GM18858 (cell line): ENCODE measurements around the gene MINAR1.
"Not testable (repeated sequence)": the region's sequence is repeated elsewhere in the genome, so short reads cannot be mapped to it uniquely, and the experiment has no call there.

ENCODE experiments used
- ATAC-seq: cut with Tn5 transposase; IDR thresholded peaks from one replicate; pipeline ENCODE4 v1.9.1; 2021; ENCODE audit not compliant: unreplicated experiment

Gene MINAR1, protein sequence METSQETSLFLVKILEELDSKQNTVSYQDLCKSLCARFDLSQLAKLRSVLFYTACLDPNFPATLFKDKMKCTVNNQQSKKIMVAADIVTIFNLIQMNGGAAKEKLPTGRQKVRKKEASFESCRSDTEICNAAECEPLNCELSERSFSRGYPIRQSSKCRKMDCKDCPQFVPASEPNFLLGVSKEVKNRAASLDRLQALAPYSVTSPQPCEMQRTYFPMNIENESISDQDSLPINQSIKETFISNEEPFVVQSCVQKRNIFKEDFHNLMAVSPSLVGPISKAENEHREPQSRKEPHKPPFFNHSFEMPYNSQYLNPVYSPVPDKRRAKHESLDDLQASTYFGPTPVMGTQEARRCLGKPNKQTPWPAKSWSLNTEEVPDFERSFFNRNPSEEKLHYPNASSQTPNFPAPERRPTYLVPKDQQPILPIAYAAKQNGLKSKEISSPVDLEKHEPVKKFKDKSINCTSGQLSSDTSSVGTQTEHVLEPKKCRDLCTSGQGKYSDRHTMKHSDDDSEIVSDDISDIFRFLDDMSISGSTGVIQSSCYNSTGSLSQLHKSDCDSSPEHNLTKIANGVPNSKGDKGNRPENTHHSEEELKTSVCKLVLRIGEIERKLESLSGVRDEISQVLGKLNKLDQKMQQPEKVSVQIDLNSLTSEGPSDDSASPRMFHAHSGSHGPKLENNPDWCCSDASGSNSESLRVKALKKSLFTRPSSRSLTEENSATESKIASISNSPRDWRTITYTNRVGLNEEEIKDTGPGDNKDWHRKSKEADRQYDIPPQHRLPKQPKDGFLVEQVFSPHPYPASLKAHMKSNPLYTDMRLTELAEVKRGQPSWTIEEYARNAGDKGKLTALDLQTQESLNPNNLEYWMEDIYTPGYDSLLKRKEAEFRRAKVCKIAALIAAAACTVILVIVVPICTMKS

DNA sequence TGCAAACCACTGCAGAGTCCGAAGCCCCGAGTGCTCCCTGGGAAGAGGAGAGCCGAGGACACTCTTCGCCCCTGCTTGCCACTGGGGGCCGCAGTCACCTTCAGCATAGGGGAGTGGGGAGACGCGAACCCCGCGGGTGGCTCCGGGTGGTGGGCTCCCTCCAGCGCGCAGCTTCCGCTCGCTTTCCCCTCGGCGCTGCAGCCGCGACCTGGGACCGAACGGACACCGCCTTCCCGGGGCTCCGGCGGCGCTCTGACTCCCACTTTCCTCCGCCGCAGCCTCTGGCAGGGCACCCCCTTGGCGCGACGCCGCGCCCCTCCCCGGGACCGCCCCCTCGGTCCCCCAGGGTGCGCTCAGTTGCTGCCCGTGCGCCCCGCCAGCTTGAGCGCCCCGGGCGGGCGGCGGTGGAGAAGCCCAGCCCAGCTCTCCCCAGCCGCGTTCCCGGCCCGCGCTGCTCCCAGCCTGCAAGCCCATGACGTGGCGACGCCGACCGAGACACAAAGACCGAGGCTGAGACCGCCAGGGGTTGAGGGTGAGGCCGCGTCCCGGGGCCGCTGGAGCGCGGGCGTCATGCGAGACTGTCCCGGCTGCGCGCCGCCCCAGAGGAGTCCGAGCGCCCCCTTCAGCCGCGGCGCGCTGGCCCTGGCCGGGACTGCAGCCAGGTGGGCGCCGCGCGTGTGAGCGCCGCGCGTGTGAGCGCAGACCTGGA is at the start of gene MINAR1:
MINAR1 (plus strand) TSS at position 701 of the 709 bp plus-strand sequence. CDS start 23,812 bp downstream, outside the sequence.
- ATAC-seq, result no peak

DNA sequence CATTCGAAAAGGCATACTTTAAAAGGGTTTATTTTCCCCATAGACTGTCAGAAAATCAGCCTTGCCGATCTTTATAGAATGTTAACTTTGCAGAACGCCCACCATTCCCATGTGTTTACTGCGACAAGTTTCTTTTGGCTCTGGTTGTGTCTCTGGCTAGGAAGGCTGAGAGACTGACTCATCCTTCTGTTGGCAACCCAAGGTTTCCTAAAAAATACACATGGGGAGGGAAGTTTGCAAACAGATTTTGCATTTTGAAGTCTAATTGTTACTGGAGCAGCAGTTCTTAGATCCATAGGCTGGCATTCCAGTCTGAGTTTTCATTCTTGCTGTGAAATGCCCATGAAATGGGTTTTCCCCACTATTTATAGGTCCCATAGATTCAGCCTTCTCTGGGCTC is 37.9 kb upstream of the MINAR1 start:
- ATAC-seq, result no peak

DNA sequence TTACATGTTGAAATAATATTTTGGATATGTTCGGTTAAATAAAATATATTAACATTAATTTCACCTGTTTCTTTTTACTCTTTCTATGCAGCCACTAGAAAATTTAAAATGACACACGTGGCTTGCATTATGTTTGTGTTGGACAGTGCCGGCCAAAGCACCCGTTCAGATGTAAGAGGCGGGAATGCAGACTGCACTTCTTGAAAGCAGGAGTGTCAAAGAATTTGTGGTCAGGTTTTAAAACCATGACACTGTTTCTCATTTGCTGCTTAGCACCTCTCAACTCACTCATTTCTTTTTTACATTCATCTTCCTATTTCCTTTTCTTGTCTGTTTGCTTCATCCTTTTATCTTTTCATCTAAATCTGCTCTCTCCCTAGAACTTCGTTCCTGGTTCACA is 35.3 kb upstream of the MINAR1 start:
- ATAC-seq, result no peak

DNA sequence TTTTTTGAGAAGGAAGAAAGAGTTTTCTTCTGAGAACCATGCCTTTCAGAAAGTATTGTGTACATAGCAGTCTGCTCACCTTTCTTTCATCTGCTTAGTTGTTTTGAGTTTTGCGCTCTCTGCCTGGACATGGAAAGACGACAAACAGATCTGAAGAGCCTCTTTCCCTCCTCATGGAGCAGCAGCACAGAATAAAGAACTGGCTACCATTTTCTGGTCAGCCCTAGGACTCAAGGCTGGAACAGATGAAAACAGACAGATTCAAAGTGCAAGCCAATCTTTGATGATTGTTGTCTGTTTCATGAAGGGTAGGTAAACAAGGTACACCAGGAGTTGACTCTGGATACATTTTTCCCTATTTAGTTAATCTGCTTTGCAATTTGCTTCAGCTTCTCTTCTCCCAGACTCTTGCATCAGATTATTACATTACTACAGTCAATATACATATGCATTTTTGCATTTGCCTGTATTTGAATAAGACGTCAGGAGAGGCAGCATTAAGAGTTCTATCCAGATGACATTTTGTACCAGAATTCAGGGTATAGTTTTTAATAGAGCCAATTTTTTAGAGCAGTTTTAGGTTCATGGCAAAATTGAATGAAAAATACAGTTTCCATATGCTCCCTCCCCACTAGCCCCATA is 34.7 kb upstream of the MINAR1 start:
- ATAC-seq, result no peak

DNA sequence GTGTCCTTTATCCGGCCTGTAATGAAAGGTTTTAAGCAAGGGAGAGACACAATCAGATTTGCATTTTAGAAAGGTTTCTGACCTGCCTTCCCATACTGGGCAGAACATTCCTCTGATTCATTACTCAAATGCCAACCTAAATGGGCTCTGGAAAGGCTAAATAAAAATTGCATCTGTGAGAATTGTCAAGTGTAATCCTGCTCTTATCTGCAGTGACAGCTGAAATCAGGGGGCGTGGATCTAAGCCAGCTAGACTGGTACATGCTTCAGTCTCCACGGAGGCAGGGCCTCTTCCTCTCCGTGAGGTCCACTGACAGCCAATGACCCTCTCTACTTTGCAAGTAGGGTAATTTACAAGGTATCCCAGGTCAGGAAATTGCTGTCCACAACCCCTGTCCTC is 32.5 kb upstream of the MINAR1 start:
- ATAC-seq, result no peak

DNA sequence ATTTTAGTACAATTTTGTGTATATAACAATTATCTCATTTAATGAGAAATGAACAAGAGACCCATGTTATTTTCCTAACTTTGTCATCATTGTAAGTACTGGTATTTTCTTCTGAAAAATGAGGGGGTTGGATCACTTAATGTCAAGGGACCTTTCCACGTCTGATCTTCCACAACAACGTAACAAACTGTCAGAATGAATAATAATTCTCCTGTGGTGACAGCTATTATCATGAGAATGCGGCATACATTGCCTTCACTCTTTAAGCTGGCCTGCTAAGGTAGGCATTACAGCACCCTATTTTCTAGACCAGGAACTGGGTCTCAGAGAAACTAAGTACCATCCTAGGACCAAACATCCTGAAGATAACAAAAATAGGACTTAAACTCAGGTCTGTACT is 31.5 kb upstream of the MINAR1 start:
- no peak for ATAC-seq

DNA sequence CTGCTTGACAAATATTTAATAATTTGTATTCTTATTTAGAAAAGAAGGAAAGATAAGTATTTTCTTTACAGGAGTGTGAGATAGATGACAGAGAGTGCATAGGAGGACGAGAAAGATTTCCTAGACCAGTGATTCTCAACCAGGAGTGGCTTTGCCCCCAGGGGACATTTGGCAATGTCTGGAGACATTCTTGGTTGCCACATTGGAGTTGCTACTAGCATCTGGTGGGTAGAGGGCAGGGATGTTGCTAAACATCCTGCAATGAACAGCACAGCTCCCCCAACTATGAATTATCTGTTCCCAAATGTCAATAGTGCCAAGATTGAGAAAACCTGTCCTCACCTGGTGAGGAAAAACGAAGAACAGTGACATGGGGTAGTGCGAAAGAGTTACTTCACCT is 30.8 kb upstream of the MINAR1 start:
- no peak for ATAC-seq

DNA sequence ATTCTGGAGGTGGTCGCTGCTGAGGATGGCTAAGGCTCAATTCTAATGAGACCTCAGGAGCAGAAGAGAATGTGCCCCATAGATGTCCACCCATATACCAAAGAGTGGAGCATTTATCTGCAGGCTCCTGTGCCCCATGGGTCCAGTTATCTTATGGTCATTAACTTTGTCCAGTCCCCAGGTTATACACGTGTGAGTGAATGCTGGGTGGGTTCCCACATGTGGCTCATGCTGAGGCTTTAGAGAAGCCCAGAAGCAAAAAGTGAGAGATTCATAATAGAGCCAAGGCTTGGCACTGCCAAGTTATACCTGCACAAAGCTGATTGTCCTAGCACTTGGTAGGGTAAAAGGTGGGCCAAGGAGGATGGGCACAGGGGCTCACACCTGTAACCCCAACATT is 30.0 kb upstream of the MINAR1 start:
- ATAC-seq, result no peak

DNA sequence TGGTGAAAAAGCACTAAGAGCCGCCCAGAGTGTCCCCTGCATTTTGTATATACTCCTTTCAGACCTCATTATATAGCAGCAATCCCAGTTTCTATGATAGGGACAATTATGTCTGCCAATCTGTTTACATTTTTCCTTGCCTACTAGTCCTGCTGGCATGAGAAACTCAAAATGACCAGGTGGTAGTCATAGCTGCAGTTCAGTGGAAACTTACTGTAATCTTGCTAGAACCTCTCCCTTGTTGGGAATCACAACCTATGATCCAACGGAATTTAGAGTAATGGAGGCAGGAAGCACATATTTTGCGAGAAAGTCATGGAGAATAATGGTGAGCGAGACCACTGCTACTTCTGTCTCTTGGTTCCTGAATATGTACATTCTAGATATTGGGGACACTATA is 28.6 kb upstream of the MINAR1 start:
- no peak for ATAC-seq

DNA sequence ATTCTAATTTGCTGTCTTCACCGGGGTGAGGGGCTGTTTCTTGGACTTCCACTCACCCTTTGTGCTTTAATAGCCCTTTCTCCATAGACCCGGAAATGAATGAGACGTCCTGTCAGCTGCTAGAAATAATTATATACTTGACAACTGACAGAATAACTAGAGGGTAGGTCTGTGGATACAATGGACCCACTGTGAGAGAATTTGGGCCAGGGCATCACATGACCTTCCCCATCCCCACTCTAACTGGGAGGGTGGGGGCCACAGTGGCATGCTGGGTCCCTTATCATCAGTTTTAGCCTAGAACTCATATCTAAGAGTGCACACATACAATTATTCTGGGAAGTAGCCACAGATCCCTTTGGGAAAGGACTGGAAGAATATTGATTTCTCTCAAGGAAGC is 25.9 kb upstream of the MINAR1 start:
- no peak for ATAC-seq

DNA sequence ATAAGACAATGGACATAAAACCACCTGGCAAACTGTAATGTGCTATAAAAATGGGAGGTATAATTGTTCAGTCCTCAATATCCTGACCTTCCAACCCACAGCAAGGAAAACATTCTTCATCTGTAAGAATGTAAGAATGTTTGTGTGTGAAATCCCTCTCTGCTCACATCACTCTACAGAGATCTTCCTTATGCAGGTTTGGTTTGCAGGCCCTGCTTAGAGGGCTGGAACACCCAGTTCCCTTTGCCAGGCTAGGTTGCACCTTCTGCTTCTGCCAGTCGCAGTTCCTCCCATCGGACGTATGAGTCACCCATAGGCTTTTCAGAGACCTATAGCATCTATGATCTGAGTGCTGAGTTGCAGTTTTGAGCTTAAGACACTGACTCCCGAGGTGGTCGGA is 24.1 kb upstream of the MINAR1 start:
- ATAC-seq, result no peak

DNA sequence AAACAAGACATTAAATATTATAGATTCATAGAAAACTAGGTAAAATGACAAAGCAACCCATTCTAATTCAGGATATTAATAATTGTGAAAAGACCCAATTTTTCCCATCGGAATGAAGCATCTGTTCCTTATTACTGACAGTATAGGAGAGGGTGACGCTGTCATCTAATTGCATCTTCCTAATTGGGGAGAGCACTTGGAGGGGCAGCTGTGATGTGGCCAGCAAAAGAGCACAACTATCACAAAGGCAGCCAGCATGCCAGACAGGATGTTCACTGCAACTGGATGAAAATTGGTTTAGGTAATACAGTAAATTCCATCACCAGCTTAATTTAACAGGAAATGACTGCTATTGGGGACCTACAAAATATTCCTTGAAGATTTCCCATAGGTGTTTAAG is 21.9 kb upstream of the MINAR1 start:
- no peak for ATAC-seq

DNA sequence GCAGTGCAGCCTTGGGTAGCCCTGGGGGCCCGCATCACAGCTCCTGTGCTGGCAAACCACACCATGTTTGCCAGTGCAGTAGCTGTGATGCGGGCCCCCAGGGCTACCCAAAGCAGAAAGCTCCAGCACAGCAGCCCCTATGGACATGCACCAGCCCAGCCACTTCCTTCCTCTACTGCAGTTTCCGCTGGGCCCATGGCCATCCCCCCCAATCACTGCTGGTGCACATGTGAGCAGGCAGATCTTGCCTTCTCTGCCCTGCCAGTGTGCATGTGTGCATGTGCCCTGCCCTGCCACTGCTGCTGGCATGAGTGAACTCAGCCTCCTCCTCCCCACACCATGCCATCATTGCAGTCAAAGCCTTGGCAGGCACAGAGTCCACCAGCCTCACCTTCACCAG is 20.1 kb upstream of the MINAR1 start:
- no peak for ATAC-seq

DNA sequence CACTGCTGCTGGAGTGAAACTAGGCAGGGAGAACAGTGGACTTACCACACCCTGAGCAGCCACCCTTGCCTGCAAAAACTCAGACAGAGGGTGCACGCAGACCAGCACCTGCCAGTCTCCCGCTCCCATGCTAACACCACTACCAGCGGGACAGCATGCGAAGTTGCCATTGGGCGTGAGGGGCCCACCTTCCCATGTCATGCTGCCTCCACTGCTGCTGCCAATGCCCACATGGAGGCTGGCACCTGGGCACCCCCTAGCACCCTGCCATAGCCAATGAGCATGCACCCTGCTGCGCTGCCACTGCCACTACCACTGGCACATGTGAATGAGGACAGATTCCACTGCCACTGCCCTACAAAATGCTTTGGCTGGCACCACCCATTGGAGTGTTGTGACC is 19.7 kb upstream of the MINAR1 start:
- no peak for ATAC-seq

DNA sequence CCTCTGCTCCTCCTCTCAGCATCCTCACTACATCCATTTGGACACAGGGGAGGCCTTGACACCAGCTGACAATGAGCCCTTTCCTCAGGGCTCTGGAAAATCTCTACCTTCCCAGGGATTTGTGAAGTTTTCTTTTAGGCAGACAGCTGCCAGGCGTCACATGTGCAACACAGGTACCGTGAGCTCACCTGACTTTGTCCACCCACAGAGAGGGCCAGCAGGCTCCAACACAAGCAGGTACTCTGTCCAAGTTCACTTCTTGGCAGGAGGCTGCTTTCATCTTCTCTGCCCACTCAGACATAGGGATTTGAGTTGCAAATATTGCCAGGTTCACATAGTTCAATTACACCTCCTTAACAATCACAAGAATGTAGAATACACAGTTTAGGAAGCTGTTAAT is 15.3 kb upstream of the MINAR1 start:
- ATAC-seq, result no peak

DNA sequence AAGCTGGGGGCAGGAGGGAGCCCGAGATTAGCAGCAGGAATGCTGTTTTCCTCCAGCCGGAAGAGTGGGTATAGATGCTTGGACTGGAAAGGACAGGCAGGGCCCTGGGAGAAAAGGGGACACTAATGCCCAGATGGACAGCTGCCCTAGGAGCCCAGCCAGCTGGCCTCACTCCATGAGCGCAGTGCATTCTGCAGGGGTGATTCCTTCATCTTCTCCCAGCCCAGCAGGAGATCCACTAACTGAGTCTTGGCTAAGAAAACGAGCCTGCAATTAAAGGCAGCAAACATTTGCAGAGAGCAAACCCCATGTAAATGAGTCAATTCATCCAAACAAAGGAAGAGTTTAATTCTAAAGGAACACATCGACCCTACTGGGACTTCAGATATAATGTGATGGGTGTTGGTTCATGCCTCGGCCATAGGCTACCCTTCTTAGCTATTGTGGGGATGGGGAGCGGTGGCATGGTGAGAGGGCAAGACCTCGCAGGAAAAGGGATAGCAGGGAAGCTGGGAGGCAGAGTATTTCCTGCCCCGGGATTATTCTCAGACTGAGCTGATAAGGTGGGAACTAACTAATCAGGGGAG is 13.3 kb upstream of the MINAR1 start:
- ATAC-seq, result no peak

DNA sequence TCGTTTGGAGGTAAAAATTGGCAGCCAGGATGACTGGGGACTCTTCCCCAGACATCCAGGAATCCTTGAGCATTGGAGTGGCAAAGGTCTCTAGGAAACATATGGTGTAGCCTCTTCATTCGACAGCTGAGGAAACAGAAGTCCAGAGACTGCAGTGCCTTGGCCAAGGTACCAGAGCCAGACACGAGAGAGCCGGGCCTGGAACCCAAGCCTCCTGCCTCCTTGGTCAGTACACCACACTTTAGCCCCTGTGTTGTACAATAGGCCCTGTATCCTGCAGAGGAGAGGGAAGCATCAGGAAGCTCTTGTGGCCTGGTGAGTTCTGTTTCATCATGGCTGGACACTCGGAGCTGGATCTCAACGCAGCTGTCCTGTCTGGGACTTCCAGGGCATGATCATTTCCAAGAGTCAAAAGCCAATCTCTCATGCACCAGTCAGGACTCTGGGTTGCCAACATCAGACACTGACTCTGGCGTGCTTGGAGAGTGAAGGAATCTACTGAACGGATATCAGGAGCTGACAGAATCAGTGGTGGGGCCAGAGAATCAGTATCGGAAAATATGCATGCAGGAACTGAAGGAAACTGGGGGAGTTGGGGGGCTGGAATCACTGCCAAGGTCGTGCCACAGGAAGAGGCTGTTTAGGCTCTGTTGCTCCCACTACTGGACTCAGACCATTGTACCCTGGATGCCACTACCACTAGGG is 6.4 kb upstream of the MINAR1 start:
- no peak for ATAC-seq

DNA sequence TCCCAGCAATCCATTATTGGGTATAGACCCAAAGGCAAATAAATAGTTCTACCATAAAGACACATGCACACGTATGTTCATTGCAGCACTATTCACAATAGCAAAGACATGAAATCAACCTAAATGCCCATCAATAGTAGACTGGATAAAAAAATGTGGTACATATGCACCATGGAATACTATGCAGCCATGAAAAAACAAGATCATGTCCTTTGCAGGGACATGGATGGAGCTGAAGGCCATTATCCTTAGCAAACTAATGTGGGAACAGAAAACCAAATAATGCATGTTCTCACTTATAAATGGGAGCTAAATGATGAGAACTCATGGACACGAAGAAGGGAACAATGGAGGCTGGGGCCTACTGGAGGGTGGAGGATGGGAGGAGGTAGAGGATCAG is 5.2 kb upstream of the MINAR1 start:
- ATAC-seq, result not testable (repeated sequence)

DNA sequence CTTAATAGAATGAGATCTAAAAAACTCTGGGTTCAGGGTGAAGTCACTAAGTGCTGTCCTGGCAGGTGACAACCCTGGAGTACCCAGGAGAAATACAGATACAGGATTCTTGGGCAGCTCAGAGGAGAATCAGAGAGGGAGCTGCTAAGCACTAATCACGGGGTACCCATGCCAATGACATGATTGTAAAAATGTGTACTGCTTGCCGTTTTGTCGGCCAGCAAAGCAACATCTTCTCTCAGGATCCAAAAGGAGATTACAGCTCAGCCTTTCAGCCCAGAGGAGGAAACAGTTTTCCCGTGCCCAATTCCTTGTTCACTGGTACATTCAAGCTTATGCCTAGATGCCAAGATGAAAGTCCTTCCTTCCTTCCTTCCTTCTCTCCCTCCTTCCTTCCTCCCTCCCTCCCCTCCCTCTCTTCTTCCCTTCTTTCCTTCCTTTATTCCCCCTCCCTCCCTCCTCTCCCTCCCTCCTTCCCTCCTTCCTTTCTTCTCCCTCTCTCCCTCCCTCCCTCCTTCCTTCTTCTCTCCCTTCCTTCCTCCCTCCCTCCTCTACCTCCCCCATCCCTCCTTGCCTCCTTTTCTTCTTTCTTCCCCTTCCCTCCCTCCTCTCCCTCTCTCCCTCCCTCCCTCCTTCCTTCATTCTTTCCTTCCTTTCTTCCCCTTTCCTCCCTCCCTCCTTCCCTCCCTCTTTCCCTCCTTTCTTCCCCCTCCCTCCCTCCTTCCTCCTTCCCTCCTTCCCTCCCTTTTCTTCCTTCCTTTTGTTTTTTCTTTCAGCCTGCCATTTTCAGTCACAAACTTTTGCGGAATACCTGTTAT is 4.1 kb upstream of the MINAR1 start:
- no peak for ATAC-seq
